Measurements from ENCODE around the gene RGS9.

Gene RGS9

GRCh38 chr17:65268832-65269231, 131.7 kb downstream of the RGS9 start:
- no peak for DNase-seq

- DNase-seq = no peak
Measured at GRCh38 chr17:65270499-65271253, 133.5 kb downstream of the RGS9 start.

GRCh38 chr17:65271296-65271695, 134.1 kb downstream of the RGS9 start:
- no peak for DNase-seq

Data from NCI-H446 (cell line).